OCI-LY3 (cell line): ENCODE measurements around the gene LMX1B.

Source experiments
- EZH2phosphoT487 ChIP-seq: fragments of 200-600 bp; shearing (Covaris generic); IDR thresholded peaks from 2 replicates; pipeline ENCODE4 v1.6.1; 2018; ENCODE audit warnings: antibody characterized with exemption, mixed run types, low read depth
- TF ChIP-seq, protein P1 (sequence below): fragments of 200-600, 300-600 bp; sonication (generic); IDR thresholded peaks from 2 replicates; pipeline ENCODE4 v1.5.1; 2014; ENCODE audit warnings: antibody characterized with exemption, low read length, low read depth

DNA sequence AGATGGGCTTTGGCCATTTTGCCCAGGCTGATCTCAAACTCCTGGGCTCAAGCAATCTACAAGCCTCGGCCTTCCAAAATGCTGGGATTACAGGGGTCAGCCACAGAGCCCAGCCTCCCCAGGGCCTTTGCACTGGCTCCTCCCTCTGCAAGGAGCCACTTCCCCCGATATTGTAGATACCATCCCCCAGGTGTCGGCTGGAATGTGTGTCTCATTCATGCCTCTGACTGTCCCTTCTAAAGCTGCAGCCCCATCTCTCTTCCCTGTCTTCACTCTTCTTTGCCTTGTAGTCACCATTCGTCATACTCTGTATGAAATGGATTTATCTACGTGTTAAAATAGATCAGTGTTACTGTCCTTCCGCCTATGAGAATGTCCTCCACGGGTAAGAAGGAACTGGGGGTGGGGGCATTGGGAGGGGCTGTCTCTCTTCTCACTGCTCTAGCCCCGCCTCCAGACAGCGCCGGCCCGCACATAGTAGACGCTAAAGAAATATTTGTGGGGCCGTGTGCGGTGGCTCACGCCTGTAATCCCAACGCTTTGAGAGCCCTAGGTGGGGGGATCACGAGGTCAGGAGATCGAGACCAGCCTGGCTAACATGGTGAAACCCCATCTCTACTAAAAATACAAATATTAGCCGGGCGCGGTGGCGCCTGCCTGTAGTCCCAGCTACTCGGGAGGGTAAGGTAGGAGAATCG, 68.5 kb downstream of the LMX1B start:
- TF ChIP-seq, protein P1, sequence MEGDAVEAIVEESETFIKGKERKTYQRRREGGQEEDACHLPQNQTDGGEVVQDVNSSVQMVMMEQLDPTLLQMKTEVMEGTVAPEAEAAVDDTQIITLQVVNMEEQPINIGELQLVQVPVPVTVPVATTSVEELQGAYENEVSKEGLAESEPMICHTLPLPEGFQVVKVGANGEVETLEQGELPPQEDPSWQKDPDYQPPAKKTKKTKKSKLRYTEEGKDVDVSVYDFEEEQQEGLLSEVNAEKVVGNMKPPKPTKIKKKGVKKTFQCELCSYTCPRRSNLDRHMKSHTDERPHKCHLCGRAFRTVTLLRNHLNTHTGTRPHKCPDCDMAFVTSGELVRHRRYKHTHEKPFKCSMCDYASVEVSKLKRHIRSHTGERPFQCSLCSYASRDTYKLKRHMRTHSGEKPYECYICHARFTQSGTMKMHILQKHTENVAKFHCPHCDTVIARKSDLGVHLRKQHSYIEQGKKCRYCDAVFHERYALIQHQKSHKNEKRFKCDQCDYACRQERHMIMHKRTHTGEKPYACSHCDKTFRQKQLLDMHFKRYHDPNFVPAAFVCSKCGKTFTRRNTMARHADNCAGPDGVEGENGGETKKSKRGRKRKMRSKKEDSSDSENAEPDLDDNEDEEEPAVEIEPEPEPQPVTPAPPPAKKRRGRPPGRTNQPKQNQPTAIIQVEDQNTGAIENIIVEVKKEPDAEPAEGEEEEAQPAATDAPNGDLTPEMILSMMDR: no peak
- TF ChIP-seq EZH2phosphoT487: no peak
